GM21526 (cell line): Measurements from ENCODE around the gene NIP7.
"Not testable (repeated sequence)": the region's sequence is repeated elsewhere in the genome, so short reads cannot be mapped to it uniquely, and the experiment has no call there.

ENCODE experiments used
- ATAC-seq: cut with Tn5 transposase; IDR thresholded peaks from one replicate; pipeline ENCODE4 v1.9.1; 2021; ENCODE audit warnings: moderate library complexity; ENCODE audit not compliant: unreplicated experiment, low FRiP score

Gene NIP7

GRCh38 chr16:69339289-69340094 is at the start of gene NIP7, which contains the start of gene COG8:
NIP7 (plus strand) TSS chr16:69339772; CDS start chr16:69339830, 58 bp downstream.
COG8 (minus strand) TSS chr16:69339564; CDS start chr16:69339552, 12 bp downstream.
- ATAC-seq: peak; percentile 84

GRCh38 chr16:69291657-69292056 is 47.9 kb upstream of the NIP7 start:
- not testable (repeated sequence) for ATAC-seq

GRCh38 chr16:69293401-69293800 is 46.2 kb upstream of the NIP7 start:
- no peak for ATAC-seq

GRCh38 chr16:69294051-69294450 is 45.5 kb upstream of the NIP7 start:
- no peak for ATAC-seq

GRCh38 chr16:69296771-69297170 is 42.8 kb upstream of the NIP7 start:
- not testable (repeated sequence) for ATAC-seq

GRCh38 chr16:69298261-69298660 is 41.3 kb upstream of the NIP7 start:
- ATAC-seq: no peak

GRCh38 chr16:69301187-69301586 is 38.4 kb upstream of the NIP7 start:
- no peak for ATAC-seq

GRCh38 chr16:69301861-69302260 is 37.7 kb upstream of the NIP7 start:
- ATAC-seq: no peak

- no peak for ATAC-seq
Observed at GRCh38 chr16:69302301-69302700, 37.3 kb upstream of the NIP7 start.

GRCh38 chr16:69306031-69306430 is 33.5 kb upstream of the NIP7 start:
- ATAC-seq: no peak

GRCh38 chr16:69307091-69307490 is 32.5 kb upstream of the NIP7 start:
- ATAC-seq: no peak

GRCh38 chr16:69307856-69308255 is 31.7 kb upstream of the NIP7 start:
- no peak for ATAC-seq

GRCh38 chr16:69309316-69309715 is 30.3 kb upstream of the NIP7 start:
- no peak for ATAC-seq

- ATAC-seq: peak; percentile 90
Observed at GRCh38 chr16:69310653-69311532, 28.7 kb upstream of the NIP7 start, which contains the start of gene VPS4A. VPS4A (plus strand) TSS chr16:69311350; CDS start chr16:69311512, 162 bp downstream.

- peak; percentile 39 for ATAC-seq
Observed at GRCh38 chr16:69311533-69312387, 27.8 kb upstream of the NIP7 start.

GRCh38 chr16:69313469-69313868 is 26.1 kb upstream of the NIP7 start:
- ATAC-seq: no peak

GRCh38 chr16:69314534-69314933 is 25.0 kb upstream of the NIP7 start:
- no peak for ATAC-seq

GRCh38 chr16:69315486-69316311 is 23.9 kb upstream of the NIP7 start:
- no peak for ATAC-seq

GRCh38 chr16:69316595-69317034 is 23.0 kb upstream of the NIP7 start:
- ATAC-seq: no peak
